ENCODE results near the gene PSRC1. TPM values are rescaled to one million over a fixed set of nuclear protein-coding genes. Genes with fewer than 3 reads are reported as not detected.
A peak's percentile ranks its signal among the peaks of the same experiment; 100 is the strongest.

The PSRC1 gene
- total RNA-seq, 6 donors from 2014 or later, result 1.5 to 16.8 (median 4.9) TPM

DNA sequence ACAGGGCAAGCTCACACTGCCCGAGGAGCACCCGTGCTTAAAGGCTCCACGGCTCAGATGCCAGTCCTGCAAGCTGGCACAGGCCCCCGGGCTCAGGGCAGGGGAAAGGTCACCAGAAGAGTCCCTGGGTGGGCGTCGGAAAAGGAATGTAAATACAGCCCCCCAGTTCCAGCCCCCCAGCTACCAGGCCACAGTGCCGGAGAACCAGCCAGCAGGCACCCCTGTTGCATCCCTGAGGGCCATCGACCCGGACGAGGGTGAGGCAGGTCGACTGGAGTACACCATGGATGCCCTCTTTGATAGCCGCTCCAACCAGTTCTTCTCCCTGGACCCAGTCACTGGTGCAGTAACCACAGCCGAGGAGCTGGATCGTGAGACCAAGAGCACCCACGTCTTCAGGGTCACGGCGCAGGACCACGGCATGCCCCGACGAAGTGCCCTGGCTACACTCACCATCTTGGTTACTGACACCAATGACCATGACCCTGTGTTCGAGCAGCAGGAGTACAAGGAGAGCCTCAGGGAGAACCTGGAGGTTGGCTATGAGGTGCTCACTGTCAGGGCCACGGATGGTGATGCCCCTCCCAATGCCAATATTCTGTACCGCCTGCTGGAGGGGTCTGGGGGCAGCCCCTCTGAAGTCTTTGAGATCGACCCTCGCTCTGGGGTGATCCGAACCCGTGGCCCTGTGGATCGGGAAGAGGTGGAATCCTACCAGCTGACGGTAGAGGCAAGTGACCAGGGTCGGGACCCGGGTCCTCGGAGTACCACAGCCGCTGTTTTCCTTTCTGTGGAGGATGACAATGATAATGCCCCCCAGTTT, 32.3 kb downstream of the PSRC1 start:
- Histone ChIP-seq H3K36me3 (no peaks in the 10 kb centered on the region), H3K4me1 (peaks cover 18 to 40% (median 26%) of the 10 kb centered on the region in 4 donors), H3K4me3 (peak overlapping the region in 2 of 4 donors; percentile 67 to 75), H3K27ac (no peak overlapping the region), H3K27me3 (peaks cover 0 to 7% (median 2%) of the 10 kb centered on the region in 4 donors), H3K9me3 (no peaks in the 10 kb centered on the region)
- DNase-seq, result no peak
- TF ChIP-seq POLR2A (IDR thresholded peaks at IDR 0.05) (no peak), POLR2AphosphoS5 (IDR thresholded peaks at IDR 0.05) (no peak), EP300 (IDR thresholded peaks at IDR 0.05) (no peak)
- TF ChIP-seq, protein P1, sequence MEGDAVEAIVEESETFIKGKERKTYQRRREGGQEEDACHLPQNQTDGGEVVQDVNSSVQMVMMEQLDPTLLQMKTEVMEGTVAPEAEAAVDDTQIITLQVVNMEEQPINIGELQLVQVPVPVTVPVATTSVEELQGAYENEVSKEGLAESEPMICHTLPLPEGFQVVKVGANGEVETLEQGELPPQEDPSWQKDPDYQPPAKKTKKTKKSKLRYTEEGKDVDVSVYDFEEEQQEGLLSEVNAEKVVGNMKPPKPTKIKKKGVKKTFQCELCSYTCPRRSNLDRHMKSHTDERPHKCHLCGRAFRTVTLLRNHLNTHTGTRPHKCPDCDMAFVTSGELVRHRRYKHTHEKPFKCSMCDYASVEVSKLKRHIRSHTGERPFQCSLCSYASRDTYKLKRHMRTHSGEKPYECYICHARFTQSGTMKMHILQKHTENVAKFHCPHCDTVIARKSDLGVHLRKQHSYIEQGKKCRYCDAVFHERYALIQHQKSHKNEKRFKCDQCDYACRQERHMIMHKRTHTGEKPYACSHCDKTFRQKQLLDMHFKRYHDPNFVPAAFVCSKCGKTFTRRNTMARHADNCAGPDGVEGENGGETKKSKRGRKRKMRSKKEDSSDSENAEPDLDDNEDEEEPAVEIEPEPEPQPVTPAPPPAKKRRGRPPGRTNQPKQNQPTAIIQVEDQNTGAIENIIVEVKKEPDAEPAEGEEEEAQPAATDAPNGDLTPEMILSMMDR (IDR thresholded peaks at IDR 0.05), result no peak
- 92% methylated on average over 4 to 33 of the region's 33 CpGs for WGBS, 2 donors
- ATAC-seq (ENCODE audit: low FRiP score in 2 of 2), result no peak

DNA sequence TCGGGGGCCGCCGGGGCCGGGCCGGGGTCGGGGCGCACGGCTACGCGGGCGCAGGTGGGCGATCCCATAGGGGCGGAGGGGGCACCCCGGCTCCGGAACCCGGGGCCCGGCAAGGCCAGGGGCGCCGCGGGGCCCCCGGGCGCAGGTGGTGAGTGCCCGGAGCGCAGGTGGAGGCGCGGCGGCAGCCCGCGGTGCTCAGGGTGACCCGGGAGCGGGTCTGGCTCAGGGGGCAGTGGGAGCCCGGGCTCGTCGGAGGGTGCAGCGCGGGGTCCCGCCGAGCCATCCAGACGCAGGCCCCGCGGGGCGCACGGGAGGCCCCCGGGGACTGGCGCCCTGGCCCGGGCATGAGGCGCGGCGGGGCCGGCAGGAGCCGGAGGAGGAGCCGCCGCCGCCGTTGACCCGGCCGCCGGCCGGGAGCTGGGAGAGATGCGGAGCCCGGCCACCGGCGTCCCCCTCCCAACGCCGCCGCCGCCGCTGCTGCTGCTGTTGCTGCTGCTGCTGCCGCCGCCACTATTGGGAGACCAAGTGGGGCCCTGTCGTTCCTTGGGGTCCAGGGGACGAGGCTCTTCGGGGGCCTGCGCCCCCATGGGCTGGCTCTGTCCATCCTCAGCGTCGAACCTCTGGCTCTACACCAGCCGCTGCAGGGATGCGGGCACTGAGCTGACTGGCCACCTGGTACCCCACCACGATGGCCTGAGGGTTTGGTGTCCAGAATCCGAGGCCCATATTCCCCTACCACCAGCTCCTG, 33.1 kb downstream of the PSRC1 start:
- WGBS, 2 donors, result 0 to 1% methylated on average over 28 to 32 of the region's 80 CpGs
- Histone ChIP-seq H3K27ac (peak overlapping the region in 1 of 4 donors; percentile 49), H3K9me3 (no peaks in the 10 kb centered on the region), H3K36me3 (no peaks in the 10 kb centered on the region), H3K4me3 (peak overlapping the region; percentile 11 to 79 (median 71)), H3K27me3 (peaks cover 0 to 7% (median 2%) of the 10 kb centered on the region in 4 donors), H3K4me1 (peaks cover 12 to 34% (median 21%) of the 10 kb centered on the region in 4 donors)
- ATAC-seq (ENCODE audit: low FRiP score in 2 of 2) (no peak), DNase-seq (peak in 1 of 2 donors; percentile 86)
- TF ChIP-seq POLR2A (IDR thresholded peaks at IDR 0.05) (no peak), EP300 (IDR thresholded peaks at IDR 0.05) (no peak), POLR2AphosphoS5 (IDR thresholded peaks at IDR 0.05) (no peak)
- TF ChIP-seq, protein P1 (IDR thresholded peaks at IDR 0.05), result no peak

DNA sequence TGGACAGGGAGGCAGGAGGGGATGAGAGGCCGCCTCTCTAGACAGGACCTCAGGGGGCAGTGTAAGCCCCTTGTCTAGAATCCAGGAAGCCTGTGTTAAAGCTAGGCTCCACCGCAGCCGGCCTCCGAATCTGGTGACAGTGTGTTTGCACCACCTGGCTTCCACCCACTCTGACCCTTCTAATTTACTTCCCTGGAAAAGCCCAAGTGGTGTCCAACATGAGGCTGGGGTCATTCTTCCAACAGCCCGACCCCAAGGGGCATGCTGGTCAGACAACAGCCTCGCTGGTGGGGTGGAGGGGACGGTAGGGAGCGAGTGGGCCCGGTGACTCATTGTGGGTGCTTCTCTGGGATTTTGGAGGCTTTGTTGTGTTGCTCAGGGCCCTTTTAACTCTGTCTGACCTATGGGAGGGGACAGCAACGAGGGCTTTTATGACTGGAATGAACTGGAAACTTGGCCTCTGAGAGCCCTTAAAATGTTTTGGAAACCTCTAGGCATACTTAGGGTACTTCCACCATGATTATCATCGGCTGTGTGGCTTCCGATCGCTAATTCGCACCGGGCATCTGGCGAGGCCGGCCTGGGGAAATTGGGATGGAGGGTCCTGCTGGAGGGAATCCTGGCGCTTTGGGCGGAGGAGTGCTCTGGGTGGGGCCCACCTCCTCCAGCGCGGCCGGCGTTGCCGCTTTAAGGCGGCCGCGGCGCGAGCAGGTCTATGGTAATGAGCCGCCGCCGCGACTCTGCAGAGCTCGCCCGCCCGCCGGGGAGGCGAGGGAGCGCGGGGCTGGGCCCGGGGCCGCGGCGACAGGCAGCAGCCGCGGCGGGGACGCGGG, 33.9 kb downstream of the PSRC1 start, which contains the start of gene CELSR2:
TSS of gene CELSR2 (plus strand) at position 743 of the 833 bp plus-strand sequence. CDS start 541 bp downstream, outside the sequence.
- TF ChIP-seq, protein P1 (IDR thresholded peaks at IDR 0.05), result no peak
- TF ChIP-seq POLR2A (IDR thresholded peaks at IDR 0.05) (peak in 1 of 4 donors; percentile 23), POLR2AphosphoS5 (IDR thresholded peaks at IDR 0.05) (peak in 1 of 2 donors; percentile 31)
- Histone ChIP-seq H3K27ac (peak within 1 kb of the TSS in 1 of 4 donors; percentile 49), H3K36me3 (no peaks in the 10 kb centered on the region), H3K4me1 (peaks cover 9 to 26% (median 14%) of the 10 kb centered on the region in 4 donors), H3K4me3 (peak within 1 kb of the TSS; percentile 11 to 79 (median 71)), H3K9me3 (no peaks in the 10 kb centered on the region), H3K27me3 (peaks cover 0 to 7% (median 2%) of the 10 kb centered on the region in 4 donors)
- ATAC-seq (ENCODE audit: low FRiP score in 2 of 2), result peak; percentile 68 to 83
- 15 to 47% methylated on average over 3 to 45 of the region's 49 CpGs for WGBS, 2 donors
- DNase-seq, result peak; percentile 78 to 92

DNA sequence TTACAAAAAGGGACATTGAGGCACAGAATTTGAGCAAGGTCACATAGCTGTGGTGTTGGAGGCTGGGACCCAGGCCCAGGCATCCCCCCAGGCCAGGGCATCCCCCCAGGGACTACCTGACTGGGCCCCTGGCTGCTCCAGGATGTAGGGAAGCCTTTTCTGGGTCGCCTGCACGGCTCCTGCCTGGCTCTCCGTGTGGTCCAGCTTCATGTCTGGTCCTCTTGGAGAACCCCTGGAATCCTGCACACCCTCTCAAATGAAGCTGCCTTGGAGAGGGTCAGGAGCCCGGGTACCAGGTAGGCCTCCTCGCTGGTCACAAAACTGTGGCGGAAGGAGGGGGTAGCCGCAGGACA, 34.5 kb downstream of the PSRC1 start:
- Histone ChIP-seq H3K4me3 (no peak overlapping the region), H3K27ac (no peak overlapping the region), H3K4me1 (peaks cover 5 to 20% (median 13%) of the 10 kb centered on the region in 4 donors), H3K27me3 (peaks cover 0 to 7% (median 2%) of the 10 kb centered on the region in 4 donors), H3K9me3 (no peaks in the 10 kb centered on the region), H3K36me3 (no peaks in the 10 kb centered on the region)
- 89 to 96% methylated on average over 7 of the region's 7 CpGs for WGBS, 2 donors
- ATAC-seq (ENCODE audit: low FRiP score in 2 of 2), result no peak
- TF ChIP-seq EP300 (IDR thresholded peaks at IDR 0.05), result no peak
- TF ChIP-seq, protein P1 (IDR thresholded peaks at IDR 0.05), result no peak
- no peak for DNase-seq
